Measurements from ENCODE around the gene C14orf119.

C14orf119 gene

DNA sequence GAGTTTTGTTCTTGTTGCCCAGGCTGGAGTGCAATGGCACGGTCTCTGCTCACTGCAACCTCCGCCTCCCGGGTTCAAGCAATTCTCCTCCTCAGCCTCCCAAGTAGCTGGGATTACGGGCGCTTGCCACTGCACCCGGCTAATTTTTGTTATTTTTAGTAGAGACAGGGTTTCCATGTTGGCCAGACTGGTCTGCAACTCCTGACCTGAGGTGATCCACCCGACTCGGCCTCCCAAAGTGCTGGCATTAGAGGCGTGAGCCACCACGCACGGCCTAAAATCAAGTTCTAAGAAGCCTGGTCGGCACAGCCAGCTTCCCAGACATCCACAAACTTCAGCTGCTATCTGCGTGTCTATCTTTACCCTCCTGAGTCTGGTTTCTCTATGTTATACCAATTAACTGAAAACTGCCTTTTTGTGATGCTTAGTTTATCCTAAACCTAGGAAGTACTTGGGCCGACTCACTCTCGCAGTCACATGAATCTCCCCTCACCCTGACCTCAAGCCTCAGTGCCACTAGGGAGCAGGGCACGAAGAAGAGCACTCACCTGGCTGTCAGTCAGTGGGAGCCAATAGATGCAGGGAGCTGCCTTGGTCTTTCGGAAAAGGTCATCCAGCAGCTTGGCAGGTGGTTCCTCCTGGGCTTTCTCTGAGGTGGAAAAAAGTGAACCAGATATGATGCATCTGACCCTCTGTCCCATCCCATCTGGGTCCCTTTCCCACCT is 34.6 kb upstream of the C14orf119 start:
- DNase-seq (ENCODE audit: low spot score) = no peak

DNA sequence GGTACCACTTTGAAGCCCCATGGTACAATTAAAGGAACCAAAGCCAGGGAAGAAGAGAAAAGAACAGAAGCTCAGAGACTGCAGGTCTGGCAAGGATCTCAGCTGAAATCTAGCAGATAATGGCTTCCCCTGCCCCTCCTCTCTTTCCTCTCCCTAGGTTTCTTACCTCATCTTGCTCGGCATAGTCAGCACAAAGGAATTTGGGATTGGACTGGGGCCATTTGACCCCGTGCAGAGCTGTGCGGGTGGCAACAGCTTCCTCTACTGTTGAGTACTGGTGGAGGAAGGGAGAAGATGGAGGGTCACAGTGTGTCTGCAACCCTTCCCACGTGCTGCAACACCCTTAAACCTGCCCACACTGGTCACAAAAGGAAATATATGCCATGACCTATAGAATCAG is 33.3 kb upstream of the C14orf119 start:
- DNase-seq (ENCODE audit: low spot score) = no peak

DNA sequence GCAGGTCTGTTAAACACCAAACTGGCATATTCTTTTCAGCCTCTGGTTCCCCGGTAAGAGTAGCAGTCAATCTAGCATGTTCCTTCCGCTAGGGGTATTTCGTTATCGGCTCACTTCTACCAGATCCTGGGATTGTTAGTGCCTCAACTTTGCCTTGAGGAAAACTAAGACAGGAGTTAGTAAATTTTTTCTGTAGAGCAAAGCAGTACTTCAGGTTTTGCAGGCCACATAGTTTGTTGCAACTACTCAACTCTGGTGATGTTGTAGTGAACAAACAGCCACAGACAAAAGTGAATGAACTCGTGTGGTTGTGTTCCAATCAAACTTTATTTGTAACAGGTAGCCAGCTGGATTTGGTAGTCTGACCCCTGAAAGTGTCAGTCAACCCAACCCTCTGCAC is 31.7 kb upstream of the C14orf119 start:
- no peak for DNase-seq (ENCODE audit: low spot score)

DNA sequence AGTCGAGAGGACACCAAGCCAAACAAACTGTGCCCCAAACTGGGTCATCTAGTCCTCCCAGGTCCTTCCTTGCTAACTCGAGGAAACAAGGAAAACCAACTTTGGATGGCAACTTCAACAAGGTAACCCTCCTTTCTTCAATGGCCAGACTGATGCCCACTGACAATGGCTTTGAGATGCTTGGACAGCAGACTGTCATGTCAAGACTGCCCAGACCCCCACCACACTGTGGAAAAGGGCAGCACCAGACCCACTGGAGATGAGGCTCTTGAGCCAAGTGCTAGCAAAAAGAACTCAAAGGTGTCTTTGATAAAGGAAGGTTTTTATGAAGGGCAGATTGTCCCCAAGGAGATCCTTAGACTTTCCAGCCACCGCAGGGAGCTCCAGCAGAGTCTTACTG is 28.9 kb upstream of the C14orf119 start:
- DNase-seq (ENCODE audit: low spot score) = no peak

DNA sequence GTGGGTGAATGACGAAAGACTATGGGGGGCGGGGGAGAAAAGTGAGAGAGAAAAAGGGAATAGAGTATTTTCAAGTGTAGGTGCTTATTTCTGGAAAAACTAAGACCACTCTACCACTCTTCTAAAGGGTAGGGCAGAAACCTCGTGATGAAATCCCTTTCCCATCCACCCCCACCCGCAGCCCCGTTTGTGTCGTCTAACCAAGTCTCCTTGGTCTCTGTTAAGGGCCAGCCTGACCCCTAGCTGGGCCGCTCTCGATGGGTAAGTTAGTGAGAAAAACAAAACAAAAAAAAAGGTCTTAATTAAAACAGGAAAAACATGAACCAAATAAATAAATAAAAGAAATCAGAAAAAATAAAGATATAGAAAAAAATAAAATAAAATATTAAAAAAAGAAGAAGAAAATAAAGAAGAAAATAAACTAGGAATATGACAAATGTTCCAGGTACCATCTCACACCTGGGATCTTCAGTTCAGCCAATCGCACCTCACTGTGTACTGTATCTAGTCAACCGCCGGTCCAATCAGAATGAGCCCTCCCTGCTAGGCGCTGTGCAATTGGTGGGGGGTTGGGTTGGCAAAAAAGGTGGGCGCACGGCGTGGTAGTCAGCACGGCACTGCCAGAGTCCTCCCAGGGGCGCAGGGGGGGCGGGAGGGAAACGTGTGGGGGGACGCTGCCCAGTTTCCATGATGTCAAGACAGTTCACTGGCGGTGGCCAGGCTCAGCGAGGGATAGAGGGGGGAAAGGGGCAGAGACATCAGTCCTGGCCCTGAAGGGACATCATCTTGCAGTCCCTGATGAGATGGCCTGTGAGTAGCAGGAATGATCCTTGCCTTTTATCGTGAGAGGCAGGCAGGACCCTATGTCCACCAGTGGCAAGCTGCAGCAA is 28.2 kb upstream of the C14orf119 start:
- DNase-seq (ENCODE audit: low spot score) = no peak

DNA sequence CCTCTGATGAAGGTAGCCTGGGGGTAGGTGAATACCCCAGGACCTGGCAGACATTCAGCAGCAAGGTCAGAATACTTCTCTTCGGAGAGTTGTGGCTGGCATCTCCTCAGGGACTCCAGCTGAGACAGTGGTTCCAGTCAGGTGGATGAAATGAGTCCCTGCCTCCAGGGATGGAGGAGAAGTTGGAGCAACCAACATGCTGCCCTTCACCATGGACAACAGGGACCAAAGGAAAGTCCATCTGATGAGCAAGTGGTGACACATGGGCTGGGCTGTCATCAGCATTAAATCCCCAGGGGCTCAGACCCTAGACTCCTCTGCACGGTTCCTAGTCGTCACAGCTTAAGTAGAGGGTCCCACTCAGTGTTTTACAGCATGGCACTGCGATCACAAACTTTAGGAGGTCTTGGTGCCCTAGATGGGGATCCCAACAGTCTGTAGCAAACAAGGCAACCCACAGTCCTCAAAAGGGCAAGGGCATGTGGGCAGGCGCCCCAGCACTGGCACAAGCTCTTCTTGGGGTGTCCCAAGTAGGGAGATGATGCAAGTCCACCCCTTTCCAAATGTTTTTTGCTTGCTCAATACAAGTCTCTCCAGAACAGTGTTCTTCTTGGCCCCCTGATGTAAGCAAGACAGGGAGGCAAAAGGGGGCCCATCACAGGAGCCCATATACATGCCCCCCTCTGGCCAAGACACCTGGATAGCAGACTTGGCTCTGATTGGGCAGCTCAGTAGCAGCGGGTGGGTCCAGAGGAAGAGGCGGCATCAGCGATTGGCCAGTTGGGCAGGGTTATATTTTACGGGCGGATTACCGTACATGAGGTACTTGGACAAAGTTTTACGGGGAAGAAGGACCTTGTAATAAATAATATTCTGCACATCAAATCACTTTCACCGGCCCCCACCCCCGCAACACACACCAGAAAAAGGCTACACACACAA is 27.2 kb upstream of the C14orf119 start:
- DNase-seq (ENCODE audit: low spot score) = no peak

DNA sequence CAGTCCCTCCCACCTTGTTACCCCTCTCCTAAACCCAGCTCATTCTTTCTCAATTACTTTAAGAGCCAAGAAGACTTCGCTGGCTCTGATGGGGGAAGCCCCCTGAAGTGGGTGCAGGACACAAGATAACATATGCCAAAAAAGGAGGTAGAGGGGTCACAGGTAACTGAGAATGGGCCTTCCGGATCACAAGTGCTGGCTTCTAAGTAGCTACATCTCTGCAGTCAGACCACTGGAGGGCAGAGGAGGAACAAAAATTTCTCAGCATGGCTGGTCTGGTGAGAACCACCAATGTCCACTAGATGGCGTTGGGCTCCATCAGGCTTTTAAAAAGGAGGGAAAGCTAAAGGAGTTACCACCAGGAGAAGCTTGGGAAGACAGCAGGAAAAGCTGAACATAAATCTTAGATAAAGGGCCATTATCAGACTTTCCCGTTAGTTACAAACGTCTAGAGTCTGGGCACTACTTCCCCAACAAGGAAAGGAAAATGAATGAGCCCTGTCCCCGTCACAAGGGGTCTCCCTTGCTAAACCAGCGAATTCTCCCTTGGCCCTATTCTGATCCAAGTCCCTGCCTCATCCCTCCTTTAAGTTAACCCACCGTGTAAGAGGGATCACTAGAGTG is 26.4 kb upstream of the C14orf119 start:
- peak; percentile 86 for DNase-seq (ENCODE audit: low spot score)

DNA sequence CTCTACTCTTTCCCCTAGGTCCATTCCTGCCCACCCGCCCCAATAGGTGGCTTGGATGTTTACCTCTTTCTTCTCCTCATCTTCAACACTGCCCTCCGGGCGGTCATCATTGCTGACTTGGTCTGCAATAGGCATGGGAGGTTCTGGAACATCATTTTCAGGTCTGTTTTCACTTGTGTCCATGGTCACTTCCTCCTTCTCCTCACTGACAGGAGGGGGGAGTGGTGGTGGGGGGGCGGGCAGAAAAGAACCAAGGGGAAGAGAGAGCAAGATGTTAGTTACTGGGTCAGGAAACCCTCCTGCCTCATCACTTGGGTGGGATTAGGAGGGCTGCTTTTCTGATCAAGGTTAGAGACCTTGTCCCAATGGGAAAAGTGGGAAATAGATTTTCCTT is 25.9 kb upstream of the C14orf119 start:
- no peak for DNase-seq (ENCODE audit: low spot score)

DNA sequence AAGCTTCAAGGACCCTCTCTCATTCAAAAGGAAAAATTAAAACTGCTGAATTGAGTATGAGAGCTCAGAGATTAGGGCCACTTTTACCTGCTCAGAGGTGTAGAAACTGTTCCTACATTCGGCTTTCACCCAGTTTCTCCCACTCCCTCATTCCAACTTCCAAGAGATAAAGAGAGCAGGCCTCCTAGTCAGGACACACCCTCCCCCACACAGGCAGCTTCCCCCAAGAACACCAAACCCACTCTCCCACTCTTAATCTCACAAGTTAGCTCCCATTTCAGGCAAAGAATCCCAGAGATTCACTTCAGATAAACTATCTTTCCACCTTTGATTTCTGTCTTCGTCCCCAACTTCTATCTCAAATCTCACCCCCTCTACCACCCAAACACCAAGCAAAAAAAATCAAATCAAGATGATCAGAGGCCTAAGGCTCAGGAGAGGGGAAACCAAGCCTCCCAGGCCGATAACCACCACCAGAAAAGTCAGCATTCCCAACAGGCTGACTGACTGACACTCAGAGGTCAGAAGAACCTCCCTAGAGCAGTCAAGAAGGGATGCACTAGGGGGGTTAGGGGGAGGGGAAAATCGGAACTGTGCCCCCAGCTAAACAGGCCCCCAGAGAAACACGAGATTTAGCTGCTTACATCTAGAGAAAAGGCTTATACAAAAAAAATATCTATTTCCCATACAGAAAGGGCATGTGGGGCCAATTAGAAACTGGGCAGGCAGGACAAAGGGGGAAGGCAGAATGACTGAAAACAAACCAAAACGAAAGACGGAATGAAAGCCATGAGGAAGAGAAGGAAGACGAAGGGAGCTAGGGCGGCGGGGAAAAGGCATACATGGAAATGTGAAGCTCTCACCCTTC is 24.8 kb upstream of the C14orf119 start:
- no peak for DNase-seq (ENCODE audit: low spot score)

DNA sequence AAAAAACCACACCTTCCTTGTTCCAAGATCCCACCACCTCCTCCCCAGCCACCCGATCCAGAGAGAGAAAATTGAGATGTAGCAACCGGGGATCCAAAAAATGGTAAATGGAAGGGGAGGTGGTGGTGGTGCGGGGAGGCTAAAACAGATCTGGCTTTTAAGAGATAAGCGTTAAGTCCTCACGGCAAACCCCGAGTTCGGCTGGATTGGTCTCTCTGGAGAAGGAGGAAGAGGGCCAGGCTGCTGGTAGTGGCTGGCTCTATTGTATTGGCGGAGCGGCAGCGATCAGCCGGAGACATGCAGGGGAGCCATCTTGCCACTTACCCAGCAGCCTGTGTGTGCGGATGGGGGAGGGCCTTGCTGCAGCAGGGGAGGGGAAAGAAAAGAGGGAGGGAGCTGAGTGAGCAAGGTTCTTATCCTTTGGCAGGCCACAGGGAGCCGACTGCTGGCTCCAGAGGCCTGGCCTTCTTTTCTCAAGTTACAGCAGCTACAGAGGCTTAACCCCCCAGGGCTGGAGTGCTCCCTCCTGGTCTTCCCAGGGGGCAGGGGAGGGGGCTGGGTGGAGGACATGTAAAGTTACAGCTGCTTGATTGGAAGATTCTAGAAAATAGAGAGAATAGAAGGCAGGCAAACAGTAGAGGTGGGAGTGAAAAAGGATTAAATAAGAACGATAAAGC is 23.9 kb upstream of the C14orf119 start:
- DNase-seq (ENCODE audit: low spot score) = peak; percentile 92

DNA sequence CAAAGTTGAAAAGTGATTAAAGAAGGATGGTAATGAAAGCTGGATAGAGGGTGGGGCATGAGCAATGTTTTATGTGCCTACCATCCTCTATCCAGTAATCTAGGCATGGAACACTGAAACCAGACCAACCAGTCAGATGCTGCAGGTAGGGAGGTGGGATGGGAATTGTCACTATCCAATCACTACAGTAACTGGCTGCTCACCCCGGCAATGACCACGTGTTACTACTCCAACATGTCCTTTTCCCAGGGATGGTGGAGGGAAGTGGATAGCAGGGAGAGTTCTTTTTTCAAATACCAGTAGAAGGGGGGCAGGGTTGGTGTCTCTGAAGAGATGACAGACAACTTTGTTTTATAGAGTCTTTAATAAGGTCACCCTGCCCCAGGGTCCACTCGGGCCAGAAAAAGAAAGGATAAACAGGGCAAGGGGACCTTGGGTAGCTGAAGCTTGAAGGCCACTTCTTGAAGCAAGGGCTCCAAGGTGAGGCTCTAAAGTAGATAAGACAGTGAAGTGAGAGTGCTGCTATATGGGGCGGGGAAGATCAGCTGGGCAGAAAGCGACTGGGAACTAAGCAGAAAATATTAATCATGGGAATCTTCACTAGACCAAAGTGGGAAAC is 23.3 kb upstream of the C14orf119 start:
- no peak for DNase-seq (ENCODE audit: low spot score)

DNA sequence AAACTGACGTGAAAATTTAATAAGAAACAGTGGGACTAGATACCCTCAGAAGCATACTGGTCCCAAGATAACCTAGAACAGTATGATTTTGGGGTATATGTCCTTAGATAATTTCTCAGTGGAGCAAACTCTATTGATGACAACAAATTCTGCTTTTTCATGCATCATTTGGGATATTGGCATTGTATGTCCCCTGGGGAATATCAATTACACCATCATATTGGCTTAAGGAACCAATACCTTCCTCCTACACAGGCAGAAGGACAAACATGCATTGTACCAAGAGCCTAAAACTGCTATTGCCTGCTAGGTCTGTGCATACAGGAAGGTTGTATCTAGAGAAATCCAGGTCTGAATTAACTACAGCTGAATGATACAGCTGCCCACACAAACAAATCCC is 20.4 kb upstream of the C14orf119 start:
- DNase-seq (ENCODE audit: low spot score) = no peak

DNA sequence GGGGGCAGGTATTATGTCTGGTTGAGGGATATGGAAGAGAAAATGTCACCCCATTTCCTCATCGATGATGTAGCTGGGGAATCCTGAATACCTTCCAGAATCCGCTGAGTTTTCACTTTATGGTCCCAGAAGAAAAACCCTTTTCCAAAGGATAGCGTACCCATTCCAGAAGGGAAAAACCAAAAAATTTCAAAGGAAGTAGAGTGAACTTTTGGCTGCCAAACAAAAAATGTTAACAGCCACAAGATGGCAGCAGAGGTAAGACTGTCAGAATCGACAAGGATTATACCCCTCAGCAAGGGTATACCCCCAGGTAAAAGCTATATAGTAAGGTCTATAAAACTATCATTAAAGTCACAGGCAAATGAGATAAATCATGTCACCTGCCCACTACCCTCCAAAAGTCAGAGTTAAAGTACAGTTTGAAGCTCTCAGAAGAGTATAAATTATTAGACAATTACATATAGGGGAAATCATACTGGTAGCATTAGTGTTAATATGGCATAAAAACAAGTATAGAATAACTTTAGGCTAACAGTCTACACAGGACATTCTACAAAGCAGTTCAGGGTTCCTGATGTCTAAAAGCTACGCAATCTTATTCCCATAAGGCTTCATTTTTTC is 18.4 kb upstream of the C14orf119 start:
- no peak for DNase-seq (ENCODE audit: low spot score)

DNA sequence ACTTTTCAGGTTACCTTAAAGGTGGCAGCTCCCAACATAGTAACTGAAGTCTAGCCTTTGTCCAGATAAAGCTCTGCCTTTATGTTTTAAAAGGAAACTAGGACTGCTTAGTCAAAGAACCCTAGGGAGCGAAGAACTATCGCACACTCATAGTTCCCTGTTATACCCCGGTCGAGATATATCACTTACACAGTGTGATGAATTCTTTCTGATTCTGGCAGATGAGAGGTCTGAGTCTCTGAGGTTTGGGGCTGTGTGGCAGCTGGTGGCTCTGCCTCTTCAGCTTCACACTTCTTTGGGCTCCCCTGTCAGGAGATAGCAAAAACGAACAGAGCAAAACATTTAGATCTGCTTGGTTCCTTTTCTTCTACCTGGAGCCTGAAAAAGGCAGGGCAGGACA is 17.3 kb upstream of the C14orf119 start:
- no peak for DNase-seq (ENCODE audit: low spot score)

DNA sequence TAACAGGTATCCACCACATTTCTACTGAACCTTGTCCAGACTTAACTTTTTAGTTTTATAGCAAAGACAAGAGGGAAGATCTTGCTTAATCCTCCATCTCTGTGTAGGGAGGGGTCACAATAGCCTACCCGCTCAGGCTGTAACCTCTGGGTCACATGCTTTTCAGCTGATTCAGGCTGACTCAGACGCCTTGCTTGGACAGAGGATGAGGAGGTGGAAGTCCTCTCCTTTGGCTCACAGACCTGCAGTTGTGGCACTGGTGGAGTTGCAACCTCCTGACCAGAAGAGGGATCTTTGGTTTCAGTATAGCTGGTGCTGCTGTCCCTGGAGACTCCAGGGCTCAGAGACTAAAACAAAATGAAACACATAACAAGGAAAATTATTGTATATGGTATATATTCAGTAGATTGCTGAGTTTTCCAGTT is 16.6 kb upstream of the C14orf119 start:
- DNase-seq (ENCODE audit: low spot score) = no peak

DNA sequence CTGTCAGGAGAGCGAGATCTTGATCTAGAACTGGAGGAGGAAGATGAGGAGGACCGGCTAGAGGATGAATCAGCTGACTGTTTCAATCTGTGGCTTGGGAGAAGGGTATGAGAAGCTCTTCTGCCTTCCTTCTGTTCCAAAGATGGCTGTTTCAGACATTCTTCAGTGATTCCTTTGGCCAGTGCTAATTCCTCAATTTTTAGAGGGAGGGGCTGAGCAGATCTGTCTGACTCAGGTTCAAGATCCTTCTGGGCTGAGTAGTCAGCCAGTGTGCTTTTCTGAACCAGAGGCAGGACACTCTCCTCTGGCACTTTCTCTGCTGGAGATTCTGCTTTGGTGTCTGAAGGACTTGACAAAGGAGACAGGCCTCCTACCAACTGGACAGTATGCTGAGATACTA is 15.6 kb upstream of the C14orf119 start:
- no peak for DNase-seq (ENCODE audit: low spot score)

DNA sequence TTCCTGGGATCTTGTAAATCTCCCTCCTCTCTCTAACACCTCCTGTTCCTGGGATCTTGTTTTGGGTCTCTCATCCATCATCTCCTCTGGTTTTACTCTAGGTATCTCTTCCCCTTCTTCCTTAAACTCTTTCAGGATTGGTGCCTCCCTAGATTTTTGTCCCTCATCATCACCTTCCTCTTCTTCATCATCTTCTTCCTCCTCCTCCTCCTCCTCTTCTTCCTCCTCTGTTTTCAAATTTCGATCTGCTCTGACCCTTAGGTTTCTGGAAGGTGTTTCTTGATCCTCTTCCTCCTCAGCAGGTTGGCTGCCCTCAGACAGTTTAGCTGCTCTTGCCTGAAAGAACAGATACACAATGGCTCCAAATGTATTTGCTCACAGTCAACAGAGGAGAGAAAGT is 14.8 kb upstream of the C14orf119 start:
- no peak for DNase-seq (ENCODE audit: low spot score)

DNA sequence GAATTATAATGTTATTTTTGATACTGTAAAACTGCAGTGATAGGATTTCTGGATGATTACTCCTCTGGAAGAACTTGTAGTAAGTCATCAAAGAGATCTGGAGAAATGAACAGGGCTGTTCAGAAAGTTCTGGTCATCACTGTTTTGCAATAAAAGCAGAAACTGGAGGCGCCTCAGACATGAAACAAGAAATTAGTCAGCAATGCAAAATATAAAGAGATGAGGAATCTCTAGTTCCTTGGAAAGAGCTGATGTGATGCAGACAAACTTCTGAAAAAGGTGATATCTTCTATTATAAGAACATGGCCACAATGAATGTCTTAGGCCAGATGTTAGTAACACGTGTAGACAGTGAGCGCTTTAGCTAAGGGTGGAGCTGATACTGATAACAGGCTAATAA is 9.8 kb upstream of the C14orf119 start:
- no peak for DNase-seq (ENCODE audit: low spot score)

DNA sequence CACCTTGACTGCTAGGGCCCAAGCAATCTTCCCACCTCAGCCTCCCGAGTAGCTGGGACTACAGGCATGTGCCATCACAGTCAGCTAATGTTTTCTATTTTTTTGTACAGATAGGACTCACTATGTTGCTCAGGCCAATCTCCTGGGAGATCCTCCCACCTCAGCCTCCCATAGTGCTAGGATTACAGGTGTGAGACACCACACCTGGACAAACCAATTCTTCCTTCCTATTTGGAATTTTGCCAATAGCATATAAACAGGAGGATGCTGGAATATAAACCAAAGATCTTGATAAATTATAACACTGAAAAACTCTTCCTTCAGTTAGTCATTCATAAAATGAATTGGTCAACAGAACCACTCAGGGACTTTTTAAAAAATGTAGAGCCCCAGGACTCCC is 8.7 kb upstream of the C14orf119 start:
- no peak for DNase-seq (ENCODE audit: low spot score)

All from D341Med (cell line).